ENCODE measurements around the gene CYTH1. TPM values are rescaled to one million over a fixed set of nuclear protein-coding genes. Genes with fewer than 3 reads are reported as not detected.

Gene CYTH1
- total RNA-seq, 1 experiment from 2014 or later = 29.6 TPM

- Histone ChIP-seq H3K4me1 (no peaks in the 10 kb centered on the region), H3K4me3 (ENCODE audit: low read depth, low read length) (no peak overlapping the region), H3K36me3 (ENCODE audit: control insufficient read depth, insufficient read depth, low read length) (peaks cover 2% of the 10 kb centered on the region; the same call in 1 of the 2 replicates), H3K27me3 (replicated peaks; ENCODE audit: control insufficient read depth, insufficient read depth, low read length) (no peaks in the 10 kb centered on the region), H3K9me3 (no peaks in the 10 kb centered on the region)
- no peak overlapping the region for H3K4me3 Mint-ChIP-seq (ENCODE audit: unreplicated experiment)
- CTCF ChIA-PET = no interaction called here
- intact Hi-C loops (cut with micrococcal nuclease; ENCODE audit: unreplicated experiment) = no loop called here
- peak overlapping the region; percentile 42 for H3K27ac Mint-ChIP-seq (ENCODE audit: unreplicated experiment)
- DNase-seq = no peak
- BruUV-seq (replicated peaks) = no TSS peak
- no peaks in the 10 kb centered on the region for H3K9me3 Mint-ChIP-seq (ENCODE audit: unreplicated experiment)
- H3K27me3 Mint-ChIP-seq (ENCODE audit: insufficient read depth, unreplicated experiment) = no peaks in the 10 kb centered on the region
- TF ChIP-seq CTCF (IDR thresholded peaks at IDR 0.05; ENCODE audit: insufficient read depth in 1 of 2, low read depth in 1 of 2, low read length in 1 of 2, severe bottlenecking in 1 of 2, unreplicated experiment in 1 of 2) = no peak
- H3K4me1 Mint-ChIP-seq (ENCODE audit: low read depth, unreplicated experiment) = no peaks in the 10 kb centered on the region
- peaks cover 70% of the 10 kb centered on the region for H3K36me3 Mint-ChIP-seq (ENCODE audit: insufficient read depth, unreplicated experiment)
- POLR2A ChIA-PET = no interaction called here
These were observed 11.9 kb upstream of the CYTH1 start for GRCh38 chr17:78793968-78794367.

GRCh38 chr17:78793415-78793814 lies 11.3 kb upstream of the CYTH1 start:
- H3K27ac Mint-ChIP-seq (ENCODE audit: unreplicated experiment) = peak overlapping the region; percentile 42
- no peaks in the 10 kb centered on the region for H3K9me3 ChIP-seq
- CTCF ChIA-PET = no interaction called here
- intact Hi-C loops (cut with micrococcal nuclease; ENCODE audit: unreplicated experiment) = no loop called here
- no peaks in the 10 kb centered on the region for H3K4me1 Mint-ChIP-seq (ENCODE audit: low read depth, unreplicated experiment)
- no peak overlapping the region for H3K4me3 Mint-ChIP-seq (ENCODE audit: unreplicated experiment)
- no TSS peak for BruUV-seq (replicated peaks)
- DNase-seq = no peak
- H3K36me3 ChIP-seq (ENCODE audit: control insufficient read depth, insufficient read depth, low read length) = no peaks in the 10 kb centered on the region; the same call in 1 of the 2 replicates
- no peaks in the 10 kb centered on the region for H3K4me1 ChIP-seq
- peaks cover 65% of the 10 kb centered on the region for H3K36me3 Mint-ChIP-seq (ENCODE audit: insufficient read depth, unreplicated experiment)
- H3K4me3 ChIP-seq (ENCODE audit: low read depth, low read length) = no peak overlapping the region
- no peak for TF ChIP-seq CTCF (IDR thresholded peaks at IDR 0.05; ENCODE audit: insufficient read depth in 1 of 2, low read depth in 1 of 2, low read length in 1 of 2, severe bottlenecking in 1 of 2, unreplicated experiment in 1 of 2)
- H3K27me3 ChIP-seq (replicated peaks; ENCODE audit: control insufficient read depth, insufficient read depth, low read length) = no peaks in the 10 kb centered on the region
- no peaks in the 10 kb centered on the region for H3K9me3 Mint-ChIP-seq (ENCODE audit: unreplicated experiment)
- POLR2A ChIA-PET = no interaction called here
- no peaks in the 10 kb centered on the region for H3K27me3 Mint-ChIP-seq (ENCODE audit: insufficient read depth, unreplicated experiment)

DNA sequence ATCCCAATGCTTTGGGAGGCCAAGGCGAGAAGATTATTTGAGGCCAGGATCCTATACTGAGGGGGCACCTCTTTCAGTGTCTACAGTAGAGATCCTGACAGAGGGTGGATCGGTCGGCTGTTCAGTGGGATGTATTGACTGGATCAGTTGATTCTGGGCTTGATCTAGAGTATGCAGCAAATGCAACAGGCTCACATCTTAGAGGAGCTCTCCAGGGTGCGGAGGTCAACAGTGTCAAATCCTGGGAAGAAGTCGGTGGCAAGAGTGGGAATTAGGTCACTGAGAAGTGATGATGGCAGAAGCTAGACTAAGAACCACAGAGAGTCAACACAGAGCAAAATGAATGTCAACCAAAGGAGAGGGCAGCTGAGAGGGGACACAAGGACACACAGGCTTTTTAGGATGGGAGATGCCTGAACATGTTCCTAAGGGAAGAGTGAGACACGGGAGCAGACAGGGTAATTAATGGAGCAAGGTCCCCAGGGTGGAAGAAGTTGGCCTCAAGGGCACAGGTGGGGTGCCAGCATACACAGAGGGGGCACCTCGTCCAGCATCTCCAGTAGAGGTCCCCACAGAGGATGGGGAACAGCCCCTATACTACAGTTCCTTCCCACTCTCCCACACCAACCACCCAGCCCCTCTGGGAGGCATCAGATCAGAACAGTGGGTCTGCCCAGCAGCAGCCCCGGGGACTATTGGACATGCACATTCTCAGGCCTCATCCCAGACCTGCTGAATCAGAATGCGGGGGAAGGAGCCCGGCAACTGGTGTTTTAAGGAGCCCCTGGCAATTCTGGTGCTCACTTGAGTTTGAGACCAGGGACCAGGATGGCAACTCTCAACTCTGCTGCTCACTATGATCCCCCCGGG lies 10.0 kb upstream of the CYTH1 start:
- H3K36me3 ChIP-seq (ENCODE audit: control insufficient read depth, insufficient read depth, low read length) = no peaks in the 10 kb centered on the region; the same call in 1 of the 2 replicates
- no peaks in the 10 kb centered on the region for H3K27me3 ChIP-seq (replicated peaks; ENCODE audit: control insufficient read depth, insufficient read depth, low read length)
- H3K4me1 ChIP-seq = no peaks in the 10 kb centered on the region
- H3K4me3 ChIP-seq (ENCODE audit: low read depth, low read length) = no peak overlapping the region
- ChIA-PET CTCF (no interaction called here), POLR2A (no interaction called here)
- BruUV-seq (replicated peaks) = no TSS peak
- Mint-ChIP-seq H3K27me3 (ENCODE audit: insufficient read depth, unreplicated experiment) (no peaks in the 10 kb centered on the region), H3K4me3 (ENCODE audit: unreplicated experiment) (no peak overlapping the region), H3K9me3 (ENCODE audit: unreplicated experiment) (no peaks in the 10 kb centered on the region), H3K27ac (ENCODE audit: unreplicated experiment) (no peak overlapping the region), H3K36me3 (ENCODE audit: insufficient read depth, unreplicated experiment) (peaks cover 52% of the 10 kb centered on the region), H3K4me1 (ENCODE audit: low read depth, unreplicated experiment) (no peaks in the 10 kb centered on the region)
- TF ChIP-seq CTCF (IDR thresholded peaks at IDR 0.05; ENCODE audit: insufficient read depth in 1 of 2, low read depth in 1 of 2, low read length in 1 of 2, severe bottlenecking in 1 of 2, unreplicated experiment in 1 of 2) = no peak
- H3K9me3 ChIP-seq = no peaks in the 10 kb centered on the region
- intact Hi-C loops (cut with micrococcal nuclease; ENCODE audit: unreplicated experiment) = no loop called here
- DNase-seq = no peak
